NCI-H226 (cell line): Measurements from ENCODE around the gene ZFP1.
"Not testable (repeated sequence)": the region's sequence is repeated elsewhere in the genome, so short reads cannot be mapped to it uniquely, and the experiment has no call there.

ENCODE experiments used
- DNase-seq: peaks from one replicate; pipeline ENCODE4 v3.0.0-alpha.2; 2015

The ZFP1 gene

DNA sequence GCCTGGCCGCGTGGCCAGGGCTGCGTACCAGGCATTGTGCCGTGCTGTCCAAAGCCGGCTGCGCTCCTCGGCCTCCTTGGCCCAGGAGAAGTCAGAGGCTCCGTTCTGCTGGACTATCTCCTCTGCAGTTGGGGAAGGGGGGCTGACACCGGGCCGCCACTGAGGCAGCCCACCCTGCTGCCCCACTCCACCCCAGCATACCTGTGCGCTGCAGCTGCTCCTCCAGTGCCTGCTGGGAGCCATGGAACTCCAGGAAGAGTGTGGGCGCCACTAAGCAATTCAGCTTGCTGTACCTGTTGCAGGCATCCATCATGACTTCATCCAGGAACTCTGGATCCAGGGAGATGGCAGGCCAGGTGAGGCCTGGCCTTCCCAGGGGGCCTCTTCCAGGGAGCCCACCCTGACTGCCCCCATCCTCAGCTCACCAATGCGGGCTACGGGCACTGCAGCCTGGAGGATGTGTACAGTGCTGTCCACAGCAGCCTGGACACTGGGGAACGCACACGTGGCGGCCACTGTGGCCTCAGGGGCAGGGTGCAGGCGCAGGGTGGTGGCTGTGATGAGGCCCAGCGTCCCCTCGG, 34.7 kb upstream of the ZFP1 start:
- no peak for DNase-seq

DNA sequence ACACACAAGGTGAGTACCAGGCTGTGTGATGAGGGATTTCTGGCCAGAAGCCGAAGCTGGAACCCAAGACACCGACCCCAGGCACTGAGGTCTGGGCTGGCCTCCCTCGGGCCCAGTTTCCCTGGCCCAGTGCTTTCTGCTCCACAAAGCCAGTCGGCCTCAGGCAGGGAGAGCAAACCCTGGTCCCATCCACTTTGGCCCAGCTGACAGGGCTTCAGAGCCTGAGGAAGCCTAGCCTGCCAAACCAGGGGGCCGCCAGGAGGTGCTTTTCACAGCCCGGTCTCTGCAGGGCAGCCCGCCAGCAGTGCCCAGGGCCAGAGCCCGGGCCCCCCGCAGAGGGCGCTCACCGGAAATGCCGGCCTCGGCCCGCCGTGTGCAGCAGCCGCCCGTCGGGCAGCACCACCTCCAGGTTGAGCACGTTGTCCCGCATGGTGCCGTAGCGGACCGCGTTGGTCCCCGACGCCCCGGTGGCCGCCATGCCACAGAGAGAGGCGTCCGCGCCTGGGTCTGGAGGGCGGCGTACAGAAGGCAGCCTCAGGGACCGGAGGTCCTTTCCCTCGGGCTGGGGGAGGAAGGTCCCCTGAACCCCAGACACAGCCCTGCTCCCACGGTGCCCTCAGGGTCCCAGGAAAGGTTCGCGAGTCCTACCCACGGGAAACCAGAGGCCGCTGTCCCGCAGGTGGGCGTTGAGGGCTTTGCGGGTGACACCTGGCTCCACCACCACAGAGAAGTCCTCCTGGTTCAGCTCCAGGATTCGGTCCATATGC, 34.0 kb upstream of the ZFP1 start:
- DNase-seq: no peak

GRCh38 chr16:75114946-75115825, 33.1 kb upstream of the ZFP1 start:
- no peak for DNase-seq

DNA sequence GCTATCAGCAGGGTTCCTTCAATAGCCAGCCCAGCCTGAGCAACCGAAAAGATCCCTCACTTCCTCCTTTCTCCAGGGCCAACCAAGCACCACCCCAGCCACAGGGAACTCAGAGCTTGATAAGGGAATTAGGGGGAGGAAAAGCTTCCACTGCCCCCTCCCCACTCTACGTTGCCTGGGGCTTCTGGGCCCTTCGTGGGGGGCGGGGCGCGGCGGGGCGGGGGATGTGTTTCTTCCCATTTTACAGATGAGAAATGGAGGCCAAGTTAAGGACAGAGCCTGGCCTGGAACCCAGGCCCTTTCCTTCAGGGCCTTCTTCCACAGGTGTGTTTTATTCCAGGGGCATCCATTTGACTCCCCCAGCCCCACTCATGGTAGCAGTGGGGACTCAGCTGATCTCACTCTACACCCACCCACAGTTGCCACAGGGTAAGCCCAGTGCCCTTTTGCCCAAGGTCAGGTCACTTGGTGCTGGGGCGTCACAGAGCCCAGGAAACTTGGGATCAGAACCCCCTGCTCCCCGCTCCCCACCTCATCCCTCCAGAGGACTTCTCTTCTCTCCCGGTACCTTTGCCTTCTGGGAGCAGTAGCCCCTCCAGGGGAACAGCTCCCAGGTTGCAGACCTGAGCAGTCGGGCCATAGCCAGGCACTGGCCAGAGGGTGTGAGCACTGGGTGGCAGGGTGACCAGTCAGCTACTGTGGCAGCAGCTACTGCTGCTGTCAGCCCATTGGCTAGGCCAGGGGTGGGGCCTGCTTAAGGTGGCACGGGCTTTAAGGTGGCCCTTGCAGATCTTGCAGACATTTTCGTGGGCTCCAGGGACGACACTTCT, 32.0 kb upstream of the ZFP1 start, which contains the start of gene LDHD:
TSS of gene LDHD (minus strand) at position 700 of the 830 bp plus-strand sequence. CDS start at position 640, 60 bp downstream.
- peak; percentile 17 for DNase-seq

DNA sequence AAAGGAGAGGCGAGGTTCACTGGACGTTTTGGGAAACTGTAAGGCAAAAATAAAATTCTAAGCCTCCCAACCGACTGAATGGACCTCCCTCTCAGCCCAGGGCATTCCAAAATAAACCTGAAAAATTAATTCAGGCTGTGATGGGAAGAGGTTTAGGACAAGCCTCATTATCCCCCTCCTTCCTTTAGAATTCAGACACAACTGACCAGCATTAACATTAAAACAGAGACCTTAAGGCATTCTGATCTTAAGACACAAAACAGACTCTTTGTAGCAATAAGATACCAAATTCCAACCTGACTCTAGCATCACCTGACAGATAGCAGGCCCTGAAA, 31.4 kb upstream of the ZFP1 start:
- no peak for DNase-seq

- DNase-seq: no peak
These were observed 29.3 kb upstream of the ZFP1 start for GRCh38 chr16:75118943-75119539.

- DNase-seq: no peak
These were observed 28.1 kb upstream of the ZFP1 start for GRCh38 chr16:75120253-75120652.

- no peak for DNase-seq
These were observed 26.3 kb upstream of the ZFP1 start for GRCh38 chr16:75121949-75122568.

DNA sequence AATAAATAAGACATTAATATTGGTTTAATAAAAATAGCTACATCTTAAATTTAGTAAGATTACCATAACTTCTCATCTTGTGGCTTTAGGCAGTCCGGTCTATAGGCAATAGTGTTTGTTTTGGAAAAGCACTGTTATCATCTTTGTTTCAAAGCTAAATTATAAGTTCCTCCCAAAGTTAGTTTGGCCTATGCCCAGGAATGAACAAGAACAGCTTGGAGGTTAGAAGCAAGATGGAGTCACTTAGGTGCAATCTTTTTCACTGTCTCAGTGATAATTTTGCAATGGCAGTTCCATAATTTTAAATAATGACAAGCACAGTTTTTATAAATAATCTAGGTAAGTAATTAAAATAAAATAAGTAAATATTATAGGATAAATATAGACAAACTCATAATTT, 25.7 kb upstream of the ZFP1 start:
- DNase-seq: no peak

GRCh38 chr16:75127713-75128415, 20.5 kb upstream of the ZFP1 start:
- DNase-seq: no peak

DNA sequence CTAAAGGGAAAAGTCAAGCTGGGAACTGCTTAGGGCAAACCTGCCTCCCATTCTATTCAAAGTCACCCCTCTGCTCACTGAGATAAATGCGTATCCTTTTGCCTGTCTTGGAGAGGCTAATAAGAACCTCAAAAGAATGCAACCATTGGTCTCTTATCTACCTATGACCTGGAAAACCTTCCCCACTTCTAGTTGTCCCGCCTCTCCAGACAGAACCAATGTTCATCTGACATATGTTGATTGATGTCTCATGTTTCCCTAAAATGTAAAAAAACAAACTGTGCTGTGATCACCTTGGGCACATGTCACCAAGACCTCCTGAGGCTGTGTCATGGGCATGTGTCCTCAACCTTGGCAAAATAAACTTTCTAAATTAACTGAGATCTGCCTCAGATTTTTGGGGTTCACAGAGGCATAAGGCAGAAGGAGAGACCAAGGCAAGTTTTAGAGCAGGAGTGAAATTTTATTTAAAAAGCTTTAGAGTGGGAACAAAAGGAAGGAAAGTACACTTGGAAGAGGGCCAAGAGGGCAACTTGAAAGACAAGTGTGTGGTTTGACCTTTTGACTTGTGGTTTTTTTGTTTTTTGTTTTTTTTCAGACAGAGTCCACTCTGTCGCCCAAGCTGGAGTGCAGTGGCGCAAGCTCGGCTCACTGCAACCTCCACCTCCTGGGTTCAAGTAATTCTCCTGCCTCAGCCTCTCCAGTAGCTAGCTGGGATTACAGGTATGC, 18.7 kb upstream of the ZFP1 start:
- not testable (repeated sequence) for DNase-seq

DNA sequence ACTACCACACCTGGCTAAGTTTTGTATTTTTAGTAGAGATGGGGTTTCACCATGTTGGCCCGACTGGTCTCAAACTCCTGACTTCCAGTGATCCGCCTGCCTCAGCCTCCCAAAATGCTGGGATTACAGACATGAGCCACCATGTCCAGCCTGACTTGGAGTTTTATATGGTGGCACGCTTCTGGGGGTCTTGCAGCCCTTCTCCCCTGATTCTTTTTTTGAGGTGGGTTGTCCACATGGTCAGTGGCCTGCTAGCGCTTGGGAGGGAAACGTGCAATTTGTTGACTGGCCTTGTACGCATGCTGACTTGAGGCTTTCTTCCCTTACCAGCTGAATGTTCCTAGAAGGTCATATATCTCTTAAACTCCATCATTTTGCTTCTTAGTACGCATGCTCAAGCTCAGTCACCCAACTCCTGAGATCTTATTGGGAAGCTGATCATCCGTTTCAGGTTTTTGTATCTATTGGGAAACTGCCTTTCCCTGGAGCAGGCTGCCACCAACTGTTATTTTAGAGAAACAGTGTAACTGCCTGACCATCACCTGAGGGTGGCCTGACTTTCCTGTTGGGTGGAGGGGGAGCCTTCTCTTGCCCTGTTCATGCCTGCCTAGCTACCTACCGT, 18.1 kb upstream of the ZFP1 start:
- DNase-seq: no peak

GRCh38 chr16:75131081-75131480, 17.2 kb upstream of the ZFP1 start:
- DNase-seq: no peak

DNA sequence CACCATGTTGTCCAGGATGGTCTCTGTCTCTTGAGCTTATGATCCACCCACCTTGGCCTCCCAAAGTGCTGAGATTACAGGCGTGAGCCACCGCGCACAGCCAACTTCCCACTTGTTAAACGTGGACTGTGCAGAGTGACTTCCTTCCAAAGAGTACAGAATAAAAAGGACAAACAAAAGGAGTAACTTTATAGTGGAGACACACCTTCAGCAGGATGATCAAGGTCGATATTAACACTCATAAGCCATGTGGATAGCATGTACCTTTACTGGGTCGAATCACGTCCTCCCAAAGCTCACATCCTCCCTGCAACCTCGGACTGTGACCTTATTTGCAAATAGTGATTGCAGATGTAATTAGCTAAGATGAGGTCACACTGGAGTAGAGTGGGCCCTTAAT, 10.1 kb upstream of the ZFP1 start:
- DNase-seq: no peak

- no peak for DNase-seq
These were observed 9.7 kb upstream of the ZFP1 start for GRCh38 chr16:75138636-75139035.

GRCh38 chr16:75139498-75139897, 8.8 kb upstream of the ZFP1 start:
- no peak for DNase-seq

GRCh38 chr16:75143941-75144340, 4.4 kb upstream of the ZFP1 start:
- DNase-seq: no peak

DNA sequence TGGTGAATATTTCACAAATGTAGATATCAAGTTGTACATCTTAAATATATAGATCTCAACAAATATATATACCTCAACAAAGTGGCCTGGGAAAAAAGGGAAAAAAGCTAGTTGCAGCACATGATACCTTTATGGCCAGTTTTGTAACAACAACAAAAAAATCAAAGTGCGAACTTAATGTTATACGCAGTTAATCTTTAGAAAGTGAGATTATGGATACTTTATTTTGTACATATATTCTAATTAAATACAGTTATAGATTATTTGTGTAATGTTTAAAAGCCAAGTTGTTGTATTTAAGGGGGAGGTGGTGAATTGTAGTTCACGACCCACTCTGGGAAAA, 385 bp upstream of the ZFP1 start:
- no peak for DNase-seq

- DNase-seq: no peak
These were observed 3.5 kb downstream of the ZFP1 start for GRCh38 chr16:75151798-75152197.

DNA sequence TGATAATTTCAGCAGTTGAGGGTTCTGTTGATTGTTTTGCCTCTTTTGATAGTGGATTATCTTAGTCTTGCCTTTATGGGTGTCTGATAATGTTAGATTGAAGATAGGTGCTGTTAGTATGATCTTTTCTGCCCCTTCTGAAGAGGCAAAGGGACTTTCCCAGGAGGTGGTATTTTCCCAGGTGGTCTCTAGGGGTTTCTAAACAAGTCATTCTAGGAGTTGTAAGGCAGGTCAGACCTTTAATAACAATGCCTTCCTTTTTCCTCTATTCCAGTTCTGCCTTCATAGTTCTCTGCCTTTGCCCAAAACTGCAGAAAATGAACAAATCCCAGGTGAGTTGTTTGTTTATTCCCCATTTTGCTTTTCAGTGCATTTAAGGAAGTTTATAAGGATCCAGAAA, 4.3 kb downstream of the ZFP1 start:
- no peak for DNase-seq
